GM21529 (cell line): ENCODE results near the gene CLDN16.

ENCODE experiments used
- ATAC-seq: cut with Tn5 transposase; IDR thresholded peaks from one replicate; pipeline ENCODE4 v1.9.1; 2021; ENCODE audit not compliant: unreplicated experiment

Gene CLDN16

DNA sequence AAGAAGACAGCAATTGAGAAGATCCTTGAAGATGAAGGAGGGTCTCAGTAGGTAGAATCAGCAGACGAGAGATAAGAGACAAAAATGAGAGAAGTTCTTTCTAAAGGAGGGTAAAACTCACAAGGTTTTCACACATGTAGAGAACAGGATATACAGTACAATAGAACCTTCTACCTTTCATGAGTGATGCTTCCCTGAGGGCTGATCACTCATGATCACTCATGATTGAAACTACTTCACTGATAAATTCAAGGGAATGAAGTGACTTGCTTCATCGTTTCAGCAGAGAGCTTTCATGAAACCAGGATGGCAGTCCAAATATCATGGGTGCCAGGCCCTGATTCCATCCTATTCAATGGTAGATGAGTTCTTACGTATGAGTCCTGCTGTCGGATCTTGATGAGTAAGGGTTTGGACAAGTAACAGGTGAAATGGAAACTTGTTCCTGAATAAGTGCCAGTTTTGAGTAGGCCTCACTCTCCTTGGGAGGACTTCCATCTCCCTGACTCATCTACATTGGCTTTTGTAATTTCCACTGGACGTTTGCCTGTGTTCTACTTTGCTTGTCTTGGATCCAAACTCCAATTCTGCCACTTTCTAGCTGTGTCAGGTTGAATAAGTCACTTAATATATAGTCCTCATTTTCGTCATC, 9.6 kb upstream of the CLDN16 start:
- ATAC-seq = no peak

DNA sequence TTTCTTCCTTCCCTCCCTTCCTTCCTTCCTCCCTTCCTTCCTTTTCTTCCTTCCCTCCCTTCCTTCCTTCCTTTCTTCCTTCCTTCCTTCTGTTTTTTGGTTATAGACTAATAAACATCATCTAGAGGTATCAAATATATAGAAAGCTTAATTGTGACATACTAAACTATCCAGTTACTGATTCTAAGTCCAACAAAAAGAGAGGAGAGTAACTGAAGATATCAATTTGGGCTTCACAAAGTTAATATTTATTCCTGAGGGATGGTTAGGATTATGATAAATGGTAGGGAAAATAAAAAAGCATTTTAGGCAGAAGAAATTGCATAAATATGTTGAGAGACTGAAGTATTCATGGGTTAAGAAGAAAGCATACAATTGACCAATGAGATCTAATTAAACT, 7.8 kb upstream of the CLDN16 start:
- ATAC-seq = no peak

DNA sequence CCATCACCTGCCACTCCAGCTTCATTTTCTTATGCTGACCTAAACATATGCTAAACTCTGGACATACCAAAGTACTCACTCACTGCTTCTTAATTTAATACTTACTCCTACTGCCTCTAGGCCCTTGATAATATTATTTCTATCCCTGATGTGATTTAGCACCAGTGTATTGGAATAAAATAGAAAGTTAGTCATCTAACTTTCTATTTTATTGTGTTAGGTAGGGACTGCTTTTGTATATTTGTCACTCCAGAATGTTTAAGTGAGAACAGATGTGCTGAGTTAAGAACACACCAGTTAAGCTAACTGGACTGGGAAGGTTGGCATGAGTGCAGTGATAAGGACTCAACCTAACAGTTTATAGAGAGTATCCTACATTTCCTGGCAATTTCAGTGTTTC, 6.5 kb upstream of the CLDN16 start:
- ATAC-seq = no peak

DNA sequence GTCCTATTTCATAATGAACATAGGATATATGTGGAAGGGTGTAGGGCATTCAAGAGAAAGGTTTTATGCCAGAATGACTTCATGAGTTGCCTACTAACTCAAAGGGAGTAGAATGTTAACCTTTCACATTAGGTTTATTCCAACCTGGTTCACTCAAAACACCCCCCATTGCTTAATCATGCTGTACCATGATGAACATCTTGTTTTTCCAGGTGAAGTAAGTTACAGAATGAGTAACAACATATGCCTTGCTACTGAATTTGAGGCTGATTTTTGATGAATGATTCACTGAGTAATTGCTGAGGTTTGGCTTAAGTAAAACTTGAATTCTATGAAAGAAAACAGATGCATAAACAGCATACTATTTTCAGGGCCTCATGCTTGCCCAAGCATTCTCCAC, 5.9 kb upstream of the CLDN16 start:
- no peak for ATAC-seq

DNA sequence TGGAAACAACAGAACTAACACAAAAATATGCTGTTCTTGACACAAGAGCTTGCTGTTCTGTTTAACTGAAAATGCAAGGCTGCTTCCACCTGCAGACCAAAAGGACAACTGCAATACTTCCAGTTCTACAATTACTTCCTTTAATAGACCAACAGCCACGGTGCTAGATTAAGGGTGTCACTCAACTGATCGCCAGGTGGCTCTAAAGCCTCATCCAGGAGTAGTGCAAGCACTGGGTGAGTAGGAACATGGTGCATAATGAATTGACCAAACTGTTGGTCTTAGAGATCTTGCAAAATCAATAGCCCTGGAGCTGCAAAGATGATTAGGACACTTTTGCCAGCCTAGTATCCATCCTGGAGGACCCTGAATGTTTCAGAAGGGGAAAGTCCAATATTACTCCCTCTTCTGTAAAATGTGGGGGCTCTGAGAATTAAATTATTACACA, 3.6 kb upstream of the CLDN16 start:
- peak; percentile 93 for ATAC-seq

DNA sequence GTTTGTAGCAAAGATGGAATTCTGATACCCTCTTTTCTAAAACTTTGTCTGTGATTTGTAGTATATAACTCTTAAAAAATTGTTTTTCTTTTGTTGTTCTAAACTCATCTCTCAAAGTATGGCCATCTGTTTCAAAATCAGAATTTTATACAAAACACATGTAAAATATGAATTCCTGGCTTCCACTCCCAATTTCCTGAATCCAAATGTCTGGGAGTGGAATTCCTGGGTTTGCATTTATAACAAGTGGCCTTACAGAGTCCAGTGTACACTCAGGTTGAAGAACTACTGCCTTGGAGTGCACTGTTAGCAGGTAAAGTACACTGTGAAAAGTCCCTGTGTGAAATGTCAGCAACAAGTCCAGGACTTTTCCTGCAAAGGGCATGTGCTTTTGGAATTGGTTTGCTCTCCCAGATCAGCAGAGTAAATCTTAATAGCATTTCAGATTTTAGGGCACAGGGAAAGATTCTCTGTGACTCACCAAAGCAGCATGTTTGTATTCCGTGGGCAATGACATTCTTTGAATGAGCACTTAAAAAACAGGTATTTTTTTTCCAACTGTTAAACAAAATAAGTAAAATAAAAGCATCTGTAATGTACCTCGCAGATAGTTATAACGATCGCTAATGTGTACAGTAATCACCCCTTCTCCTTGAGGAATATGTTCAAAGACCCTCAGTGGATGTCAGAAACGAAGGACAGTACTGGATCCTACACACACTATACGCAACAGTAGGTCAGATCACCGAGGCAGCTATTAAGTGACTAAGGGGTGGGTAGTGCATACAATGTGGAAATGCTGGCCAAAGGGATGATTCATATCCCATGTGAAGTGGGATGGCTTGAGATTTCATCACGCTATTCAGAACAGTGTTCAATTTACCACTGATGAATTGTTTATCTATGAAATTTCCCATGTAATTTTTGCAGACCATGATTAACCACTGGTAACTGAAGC, 2.0 kb upstream of the CLDN16 start:
- ATAC-seq = no peak

DNA sequence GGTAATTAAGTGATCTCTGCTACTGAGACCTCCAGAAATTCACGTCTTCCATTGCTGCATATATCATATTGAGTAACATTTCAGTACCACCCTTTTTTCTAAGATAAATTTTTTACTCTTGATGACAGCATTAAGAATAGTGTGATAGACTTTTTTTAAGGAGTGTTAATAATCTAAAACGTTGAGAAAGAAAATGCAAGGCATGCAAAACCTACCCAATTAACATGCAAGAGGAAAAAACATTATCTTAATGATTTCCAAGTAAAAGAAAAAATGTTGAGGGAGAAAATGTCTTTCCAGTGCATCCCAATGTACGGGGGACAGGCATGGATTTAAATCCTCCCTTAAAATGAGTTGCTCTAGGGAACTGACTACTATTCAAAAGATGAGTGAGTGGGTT, 740 bp downstream of the CLDN16 start:
- ATAC-seq = no peak

DNA sequence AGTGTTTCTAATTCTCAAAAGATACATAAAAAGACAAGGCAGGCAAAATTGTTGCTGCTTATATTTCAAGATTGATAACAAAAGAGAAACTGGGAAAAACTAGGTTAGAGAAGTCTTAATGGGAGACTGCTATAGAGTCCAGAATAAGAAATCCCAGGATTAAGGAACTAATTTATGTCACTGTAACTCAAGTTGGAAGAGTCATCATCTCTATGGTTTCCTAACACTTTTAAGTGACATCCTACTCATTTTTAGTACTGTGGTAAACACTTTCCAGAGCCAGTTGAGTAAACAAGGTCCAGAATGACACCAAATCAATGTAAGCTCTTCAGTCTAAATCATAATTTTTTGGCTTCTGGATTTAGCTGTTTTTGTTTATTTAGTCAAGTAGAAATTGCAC, 8.0 kb downstream of the CLDN16 start:
- no peak for ATAC-seq

DNA sequence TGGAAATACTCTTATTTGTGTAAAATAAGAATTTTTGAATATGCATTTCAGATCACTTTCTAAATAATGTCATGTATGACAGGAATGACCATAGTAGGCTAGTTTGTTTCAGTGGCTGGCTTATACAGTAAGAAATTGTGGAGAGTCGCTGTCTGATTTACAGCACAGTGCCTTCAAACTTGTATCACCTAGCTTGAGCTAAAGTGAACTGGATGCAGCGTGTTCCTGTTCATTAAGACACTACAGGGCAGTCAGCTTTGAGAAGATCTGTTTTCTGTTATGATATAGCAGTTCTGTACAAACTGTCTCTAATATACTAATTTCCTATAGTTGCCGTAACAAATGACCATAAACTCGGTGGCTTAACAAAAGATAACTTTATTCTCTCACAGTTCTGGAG, 9.9 kb downstream of the CLDN16 start:
- no peak for ATAC-seq

DNA sequence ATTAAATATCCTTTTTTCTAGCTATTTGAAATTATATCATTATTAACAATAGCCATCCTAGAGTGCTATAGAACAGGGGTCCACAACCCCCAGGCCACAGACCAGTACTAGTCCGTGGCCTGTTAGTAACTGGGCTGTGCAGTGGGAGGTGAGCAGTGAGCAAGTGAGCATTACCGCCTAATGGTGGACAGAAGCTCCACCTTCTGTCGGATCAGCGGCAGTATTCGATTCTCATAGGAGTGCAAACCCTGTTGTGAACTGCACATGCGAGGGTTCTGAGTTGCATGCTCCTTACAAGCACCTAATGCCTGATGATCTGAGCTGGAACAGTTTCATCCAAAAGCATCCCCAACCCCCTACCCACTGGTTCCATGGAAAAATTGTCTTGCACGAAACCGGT, 11.7 kb downstream of the CLDN16 start:
- ATAC-seq = no peak

DNA sequence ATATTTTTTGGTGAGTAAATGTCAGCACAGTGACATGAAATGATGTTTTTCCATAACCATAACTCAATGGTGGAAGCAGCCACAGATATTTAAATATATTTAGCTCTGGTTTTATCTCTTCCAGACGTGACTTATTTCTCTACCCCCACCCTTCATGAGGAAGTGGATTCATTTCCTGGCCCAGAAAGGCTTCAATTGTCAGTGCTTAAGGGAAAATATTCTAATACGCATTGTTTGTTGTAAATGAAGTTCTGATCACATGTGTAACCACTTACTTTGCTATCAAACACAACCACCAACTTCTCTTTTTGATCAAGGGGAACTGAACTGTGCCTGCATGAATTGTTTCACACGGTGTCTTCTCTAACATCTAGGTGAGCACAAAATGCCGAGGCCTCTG, 14.0 kb downstream of the CLDN16 start:
- no peak for ATAC-seq

DNA sequence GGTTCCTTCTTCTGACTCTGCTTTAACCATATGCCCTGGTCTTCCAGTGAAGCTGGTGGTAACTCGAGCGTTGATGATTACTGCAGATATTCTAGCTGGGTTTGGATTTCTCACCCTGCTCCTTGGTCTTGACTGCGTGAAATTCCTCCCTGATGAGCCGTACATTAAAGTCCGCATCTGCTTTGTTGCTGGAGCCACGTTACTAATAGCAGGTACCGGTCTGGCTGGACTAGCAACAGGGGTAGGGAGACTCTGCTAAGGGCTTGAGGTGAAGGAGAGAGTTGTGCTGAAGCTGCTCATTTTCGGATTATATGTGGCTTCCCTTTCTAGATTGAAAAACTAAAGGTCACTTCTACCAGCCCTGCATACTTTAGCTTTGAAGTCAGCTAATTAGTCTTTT, 16.8 kb downstream of the CLDN16 start:
- ATAC-seq = no peak

DNA sequence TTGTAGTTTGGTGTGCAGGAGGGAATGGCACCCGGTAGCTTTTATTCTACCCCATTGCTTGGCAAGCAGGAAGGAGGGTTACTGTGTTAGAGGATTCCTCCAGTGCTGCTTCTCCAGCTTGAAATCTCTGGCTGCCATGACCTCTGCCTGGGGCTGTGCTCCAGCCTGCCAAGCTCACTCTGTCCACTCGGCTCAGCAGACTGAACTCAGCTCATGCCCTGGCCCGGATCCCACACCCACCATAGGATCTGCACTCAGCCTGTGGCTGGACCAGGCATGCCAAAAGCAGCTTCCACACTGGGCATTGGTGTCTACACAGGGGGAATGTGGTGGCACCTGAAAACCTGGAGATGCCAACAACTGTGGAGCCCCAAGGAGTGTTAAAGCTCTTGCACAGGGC, 26.3 kb downstream of the CLDN16 start:
- no peak for ATAC-seq

DNA sequence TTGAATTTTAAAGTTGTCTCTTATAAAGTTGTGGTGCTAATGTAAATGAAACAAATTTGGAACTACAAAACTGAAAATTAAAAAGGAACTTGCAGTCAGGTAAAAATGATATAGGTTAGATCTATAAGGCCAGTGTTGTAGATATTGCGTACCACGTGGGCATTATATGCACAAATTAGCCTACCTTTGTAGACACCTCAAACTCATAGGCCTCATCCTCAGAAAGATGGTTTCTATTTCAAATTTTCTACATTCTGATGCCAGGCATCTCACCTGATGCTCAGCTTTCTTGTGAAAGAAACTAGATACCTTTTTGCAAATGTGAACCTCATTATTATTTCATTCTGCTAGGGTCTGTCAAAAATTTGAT, 36.1 kb downstream of the CLDN16 start:
- ATAC-seq = no peak

DNA sequence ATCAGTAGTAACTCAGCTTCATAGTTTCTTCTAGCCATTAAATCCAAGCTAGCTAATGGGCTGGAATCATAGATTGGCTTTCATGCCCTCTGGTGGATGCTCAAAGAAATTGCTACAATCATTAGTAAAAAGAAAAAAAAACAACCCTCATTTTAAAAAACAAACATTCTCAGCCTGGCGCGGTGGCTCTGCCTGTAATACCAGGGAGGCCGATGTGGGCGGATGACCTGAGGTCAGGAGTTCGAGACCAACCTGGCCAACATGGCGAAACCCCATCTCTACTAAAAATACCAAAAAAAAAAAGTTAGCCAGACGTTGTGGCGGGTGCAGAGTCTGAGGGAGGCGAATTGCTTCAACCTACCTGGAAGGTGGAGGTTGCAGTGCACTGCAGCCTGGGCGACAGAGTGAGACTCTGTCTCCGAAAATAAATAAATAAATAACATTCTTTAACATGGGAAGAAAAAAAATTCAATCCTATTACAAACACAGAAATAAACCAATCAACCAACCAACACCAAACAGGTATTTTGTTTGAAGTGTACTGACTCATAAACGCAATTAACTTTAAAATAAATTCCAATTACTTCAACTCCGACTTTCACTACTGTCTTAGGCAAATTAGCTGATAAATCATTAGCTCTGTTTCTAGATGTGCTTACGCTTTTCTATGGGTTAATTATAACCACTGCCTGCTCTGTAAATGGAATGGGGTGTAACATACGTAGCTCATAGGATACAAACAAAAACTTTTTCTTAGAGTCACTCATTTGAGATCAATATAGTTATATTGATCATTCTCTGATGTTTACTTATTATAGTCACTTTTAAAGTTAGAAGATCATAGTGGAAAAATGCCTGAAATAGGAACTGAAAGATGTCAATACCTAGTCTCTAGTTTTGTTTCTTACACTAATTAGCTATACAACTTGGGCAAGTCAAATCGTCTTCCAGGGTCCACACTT, 36.8 kb downstream of the CLDN16 start:
- peak; percentile 76 for ATAC-seq

DNA sequence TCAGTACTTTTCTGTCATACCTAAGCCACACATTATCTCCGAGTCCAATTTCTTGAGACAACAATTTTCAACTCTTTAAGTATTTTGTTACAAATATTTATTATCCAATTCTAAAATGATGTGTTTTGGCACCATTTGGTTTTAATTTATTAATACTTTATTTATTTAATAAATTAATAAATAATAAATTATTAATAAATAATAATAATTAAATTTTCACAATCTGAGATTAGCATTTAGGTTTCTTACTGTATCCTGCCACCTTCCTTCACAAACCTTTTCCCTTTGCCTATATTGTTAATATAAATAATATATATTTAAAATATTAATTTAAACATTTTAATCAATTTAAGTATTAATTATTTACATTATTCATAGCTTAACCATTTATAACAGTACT, 37.9 kb downstream of the CLDN16 start:
- ATAC-seq = no peak

DNA sequence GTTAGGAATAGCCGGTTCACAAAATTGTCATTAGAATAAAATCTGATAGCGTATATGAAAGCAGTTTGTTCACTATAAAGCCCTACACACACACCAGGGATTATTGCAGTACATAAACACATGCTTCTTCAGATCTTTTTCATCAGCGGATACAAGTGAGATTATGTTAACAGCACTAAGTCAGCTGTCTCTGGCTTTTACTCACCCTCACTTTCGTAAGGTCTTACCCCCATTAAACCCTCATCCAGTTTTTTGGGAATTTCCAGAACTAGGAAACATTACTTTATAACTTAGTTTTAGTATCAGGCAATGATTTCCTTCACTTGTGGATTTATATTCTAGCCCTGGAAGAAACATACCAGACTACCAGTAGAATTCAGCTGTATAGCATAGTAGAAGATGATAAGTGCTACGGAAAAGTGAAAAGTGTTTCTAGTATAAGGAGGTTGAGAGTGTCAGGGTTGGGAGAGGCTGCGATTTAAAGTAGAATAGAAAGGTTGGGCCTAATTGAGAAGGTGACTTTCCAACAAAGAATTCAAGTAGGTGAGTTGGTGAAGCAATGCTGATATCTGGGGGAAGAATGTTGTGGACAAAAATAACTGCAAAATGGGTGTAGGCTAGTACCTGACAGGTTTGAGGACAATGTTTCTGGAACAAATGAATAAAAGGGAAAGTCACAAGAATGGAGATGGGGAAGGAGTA, 39.0 kb downstream of the CLDN16 start:
- ATAC-seq = no peak

DNA sequence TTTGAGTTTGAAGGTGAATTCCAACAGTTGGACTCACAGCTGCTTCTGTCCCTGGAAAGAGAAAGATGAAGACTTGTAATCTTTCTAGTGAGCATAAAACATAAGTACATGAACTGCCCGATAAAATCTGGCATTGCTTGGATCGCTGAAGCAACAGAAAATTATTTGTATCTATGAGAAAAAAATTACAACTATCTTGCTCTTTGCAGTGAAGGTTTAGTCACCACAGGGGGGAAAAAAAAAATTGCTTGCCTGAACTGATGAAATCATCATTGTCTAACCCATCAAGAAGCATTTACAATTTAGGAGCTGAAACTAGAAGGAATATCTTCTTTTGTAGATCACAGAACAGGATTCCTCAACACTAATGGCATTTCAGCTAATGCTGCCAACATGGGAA, 41.7 kb downstream of the CLDN16 start:
- ATAC-seq = no peak

DNA sequence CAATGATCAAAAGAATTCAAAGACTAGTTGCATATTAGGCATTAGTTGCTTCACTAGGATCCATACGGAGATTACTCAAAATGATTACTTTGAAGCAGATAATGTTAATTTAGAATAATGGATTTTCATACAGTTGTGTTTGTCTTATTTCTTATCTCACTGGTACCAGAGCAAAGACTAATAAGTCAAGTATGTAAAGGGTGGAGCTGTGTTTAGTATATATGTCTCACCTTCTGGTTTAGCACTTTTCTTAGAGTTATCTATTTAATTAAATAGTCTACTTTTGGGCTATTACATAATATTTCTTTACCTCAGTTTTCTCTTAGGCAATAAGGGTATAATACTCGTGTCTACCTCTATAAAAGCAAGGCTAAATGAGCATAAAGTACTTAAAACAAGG, 42.9 kb downstream of the CLDN16 start:
- ATAC-seq = no peak

DNA sequence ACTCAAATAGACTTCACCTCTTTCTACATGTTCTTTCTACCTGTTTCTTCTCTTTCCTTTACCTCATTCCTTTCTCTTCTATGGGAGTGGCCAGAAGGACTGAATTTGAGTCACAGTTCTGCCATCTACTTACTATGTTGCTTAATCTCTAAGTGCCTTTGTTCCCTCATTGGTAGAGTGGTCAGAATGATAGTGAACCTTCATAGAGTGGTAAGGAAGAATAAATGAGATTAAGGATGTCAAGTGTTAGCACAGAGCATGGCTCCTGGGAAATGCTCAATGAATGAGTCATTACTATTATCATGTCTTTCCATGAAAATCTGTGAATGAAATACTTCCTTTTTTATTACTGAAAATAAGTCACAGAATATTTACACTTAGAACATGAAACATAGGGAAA, 44.3 kb downstream of the CLDN16 start:
- ATAC-seq = no peak

DNA sequence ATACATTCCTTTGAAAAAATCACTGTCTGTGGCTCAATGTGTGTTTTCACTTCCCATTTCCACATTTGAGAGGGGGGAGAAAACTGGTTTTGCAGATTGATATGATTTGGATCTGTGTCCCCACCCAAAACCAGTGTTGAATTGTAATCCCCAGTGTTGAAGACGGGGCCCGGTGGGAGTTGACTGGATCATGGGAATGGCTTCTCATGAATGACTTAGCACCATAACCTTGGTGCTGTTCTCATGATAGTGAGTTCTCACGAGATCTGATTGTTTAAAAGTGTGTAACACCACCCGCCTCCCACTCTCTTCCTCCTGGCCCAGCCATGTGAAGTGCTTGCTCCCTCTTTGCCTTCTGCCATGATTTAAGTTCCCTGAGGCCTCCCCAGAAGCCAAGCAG, 45.7 kb downstream of the CLDN16 start:
- no peak for ATAC-seq
